Left lobe of liver (tissue), 2 donors: ENCODE data around the gene E2F1. TPM values are rescaled to one million over a fixed set of nuclear protein-coding genes. Genes with fewer than 3 reads are reported as not detected.
A peak's percentile ranks its signal among the peaks of the same experiment; 100 is the strongest.

Source experiments
- ATAC-seq: fragments of 200-7000 bp; cut with Tn5 transposase; one replicate; pipeline ENCODE4 v1.9.1; 2020; ENCODE audit warnings: mild to moderate bottlenecking, moderate library complexity
- DNase-seq: peaks from one replicate; pipeline ENCODE4 v3.0.0-alpha.2; 2020; ENCODE audit warnings: low spot score
- total RNA-seq: library from RNA; stranded (reverse); gene quantifications from one replicate; pipeline ENCODE4 v1.2.1, GENCODE V29; 2021
- donor health status: DM: no; HTN: no; CAD: no; lungs with moderate emphysema.
- donor health status: DM: no; HTN: yes; CAD: no.

The E2F1 gene, protein sequence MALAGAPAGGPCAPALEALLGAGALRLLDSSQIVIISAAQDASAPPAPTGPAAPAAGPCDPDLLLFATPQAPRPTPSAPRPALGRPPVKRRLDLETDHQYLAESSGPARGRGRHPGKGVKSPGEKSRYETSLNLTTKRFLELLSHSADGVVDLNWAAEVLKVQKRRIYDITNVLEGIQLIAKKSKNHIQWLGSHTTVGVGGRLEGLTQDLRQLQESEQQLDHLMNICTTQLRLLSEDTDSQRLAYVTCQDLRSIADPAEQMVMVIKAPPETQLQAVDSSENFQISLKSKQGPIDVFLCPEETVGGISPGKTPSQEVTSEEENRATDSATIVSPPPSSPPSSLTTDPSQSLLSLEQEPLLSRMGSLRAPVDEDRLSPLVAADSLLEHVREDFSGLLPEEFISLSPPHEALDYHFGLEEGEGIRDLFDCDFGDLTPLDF
- 0.60 TPM for total RNA-seq

DNA sequence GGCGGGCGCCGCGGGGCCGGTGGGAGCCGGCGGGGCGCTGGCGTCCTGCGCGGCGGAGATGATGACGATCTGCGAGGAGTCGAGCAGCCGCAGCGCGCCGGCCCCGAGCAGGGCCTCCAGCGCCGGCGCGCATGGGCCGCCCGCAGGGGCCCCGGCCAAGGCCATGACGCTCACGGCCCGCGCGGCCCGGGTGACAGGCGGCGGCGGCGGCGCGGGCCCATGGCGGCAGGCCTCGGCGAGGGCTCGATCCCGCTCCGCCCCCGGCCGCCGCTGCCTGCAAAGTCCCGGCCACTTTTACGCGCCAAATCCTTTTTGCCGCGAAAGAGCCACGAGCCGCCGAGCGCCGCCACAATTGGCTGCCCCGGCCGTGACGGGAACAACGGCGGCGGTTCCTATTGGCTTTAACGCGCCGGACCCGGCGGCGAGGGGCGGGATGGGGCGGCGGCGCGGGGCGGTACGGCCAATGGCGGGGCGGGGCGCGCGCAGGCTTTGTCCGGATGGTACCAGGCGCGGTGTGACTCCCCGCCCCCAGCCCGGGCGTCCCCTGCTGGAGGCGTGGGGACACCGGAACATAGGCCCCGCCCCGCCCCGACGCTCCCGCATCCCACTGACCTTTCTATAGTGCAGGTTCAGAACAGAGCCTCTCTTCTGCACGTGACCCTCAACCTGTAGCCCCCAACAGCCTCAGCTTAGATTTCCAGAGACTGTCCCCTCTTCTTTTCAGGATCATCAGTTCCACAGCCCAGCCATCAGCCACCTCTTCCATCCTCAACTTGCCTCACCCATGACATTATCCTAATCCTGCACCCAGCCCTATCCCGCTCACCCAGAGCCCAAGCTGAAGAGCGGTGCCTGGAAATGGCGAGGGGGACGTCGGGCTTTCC, at the start of gene E2F1:
E2F1 (minus strand) TSS at position 286 of the 884 bp plus-strand sequence; CDS start at position 165, 121 bp downstream.
- DNase-seq (peak; percentile 96), ATAC-seq (peak; percentile 99)

DNA sequence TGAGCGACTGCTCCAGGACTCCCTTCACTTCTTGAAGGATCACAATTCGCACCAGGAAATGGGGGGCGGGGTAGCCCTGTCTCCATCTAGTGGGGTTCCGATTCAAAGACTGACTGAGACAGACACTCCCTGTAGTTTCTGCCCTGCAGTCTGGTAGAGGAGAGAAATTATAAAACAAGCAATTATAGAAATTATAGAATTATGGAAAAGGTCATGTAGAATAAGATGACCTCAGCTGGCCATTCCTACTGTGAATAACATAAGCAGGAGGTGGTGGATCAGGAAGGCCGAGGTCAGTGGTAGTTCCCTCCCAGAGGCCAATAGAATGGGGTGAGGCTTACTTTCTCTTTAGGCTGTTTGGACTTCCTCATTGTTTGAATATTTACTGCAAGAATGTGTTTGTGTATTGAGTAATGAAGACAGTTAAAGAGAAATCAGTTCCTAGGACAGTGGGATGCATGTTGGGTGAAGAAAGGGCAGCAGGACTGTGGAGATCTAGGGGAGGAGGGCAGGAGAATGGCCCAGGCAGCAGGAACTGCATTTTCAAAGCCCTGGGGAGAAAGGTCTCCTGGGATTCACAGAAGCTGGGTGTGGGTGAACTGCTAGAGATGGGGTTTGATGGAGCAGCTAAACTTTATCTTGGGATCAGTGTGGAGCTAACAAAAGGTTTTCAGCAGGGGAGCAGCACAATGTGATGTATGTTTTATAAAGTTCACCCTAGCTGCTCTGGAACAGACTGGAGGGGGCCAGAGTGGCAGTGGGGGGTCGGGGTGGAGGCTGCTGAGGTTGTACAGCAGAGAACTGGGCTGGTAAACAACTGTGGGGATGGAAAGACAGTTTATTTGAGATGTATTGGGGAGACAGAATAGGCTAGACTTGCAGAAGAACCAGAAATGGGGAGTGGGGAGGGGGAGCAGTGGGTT, 47.7 kb upstream of the E2F1 start:
- DNase-seq (no peak), ATAC-seq (peak; percentile 17)

DNA sequence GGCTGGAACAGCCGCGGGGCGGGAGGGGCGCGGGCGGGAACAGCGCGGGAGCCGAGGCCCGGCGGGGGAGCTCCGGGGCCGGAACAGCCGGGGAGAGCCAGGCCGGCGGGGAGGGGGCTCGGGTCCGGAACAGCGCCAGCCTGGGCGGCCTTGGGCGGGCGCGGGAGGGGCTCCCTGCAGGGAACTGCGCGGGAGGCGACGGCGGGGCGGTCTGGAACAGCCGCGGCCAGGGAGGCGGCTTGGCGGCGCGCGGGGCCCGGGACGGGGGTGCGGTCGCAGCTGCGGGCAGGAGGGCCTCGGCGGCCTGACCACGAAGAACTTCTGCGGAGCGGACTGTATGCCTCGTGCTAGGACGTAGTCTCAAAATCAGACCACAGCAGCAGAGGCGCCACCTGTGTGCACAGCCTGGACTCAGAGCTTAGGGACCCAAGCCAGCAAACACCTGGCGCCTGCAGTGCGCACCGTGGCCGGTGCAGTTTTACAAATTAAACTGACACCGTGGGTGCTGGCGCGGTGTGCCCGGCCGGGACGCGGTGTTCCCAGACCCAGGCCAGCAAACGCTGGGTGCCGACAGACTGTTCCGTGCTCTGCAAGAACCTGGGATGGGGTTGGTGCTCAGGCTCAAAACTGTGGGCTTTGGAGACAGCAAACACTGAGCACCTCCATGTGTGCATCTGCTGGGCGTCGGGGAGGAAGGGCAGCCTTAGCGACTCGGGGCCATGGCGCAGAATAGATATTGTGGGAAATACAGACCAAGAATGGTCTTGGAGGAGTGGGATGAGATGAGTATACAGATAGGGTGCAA, 46.2 kb upstream of the E2F1 start:
- DNase-seq = peak; percentile 93
- ATAC-seq = peak; percentile 81

DNA sequence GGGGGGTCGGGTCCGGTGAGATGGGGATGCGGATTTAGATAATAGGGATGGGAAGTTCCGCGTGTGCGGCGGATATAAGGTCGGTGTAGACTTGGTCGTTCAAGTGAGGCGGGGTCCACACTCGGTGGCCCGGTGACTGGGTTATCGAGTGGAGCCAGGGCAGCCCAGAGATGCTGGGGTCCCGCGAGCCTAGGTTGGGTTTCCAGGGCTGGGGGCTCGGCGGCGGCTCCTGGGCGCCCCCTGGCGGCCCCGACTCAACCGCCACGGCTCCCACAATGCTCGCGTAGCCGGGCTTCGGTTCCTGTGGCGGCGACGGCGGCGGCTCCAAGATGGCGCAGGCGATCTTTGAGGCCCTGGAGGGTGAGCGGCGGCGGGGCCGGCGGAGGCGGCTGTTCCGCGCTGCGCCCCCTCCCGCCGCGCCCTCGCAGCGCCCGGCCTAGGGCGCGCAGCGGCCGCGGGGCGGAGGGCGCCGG, 45.5 kb upstream of the E2F1 start, which contains the start of gene ZNF341:
ZNF341 (plus strand) TSS at position 304 of the 473 bp plus-strand sequence; CDS start at position 330, 26 bp downstream.
- no peak for ATAC-seq

DNA sequence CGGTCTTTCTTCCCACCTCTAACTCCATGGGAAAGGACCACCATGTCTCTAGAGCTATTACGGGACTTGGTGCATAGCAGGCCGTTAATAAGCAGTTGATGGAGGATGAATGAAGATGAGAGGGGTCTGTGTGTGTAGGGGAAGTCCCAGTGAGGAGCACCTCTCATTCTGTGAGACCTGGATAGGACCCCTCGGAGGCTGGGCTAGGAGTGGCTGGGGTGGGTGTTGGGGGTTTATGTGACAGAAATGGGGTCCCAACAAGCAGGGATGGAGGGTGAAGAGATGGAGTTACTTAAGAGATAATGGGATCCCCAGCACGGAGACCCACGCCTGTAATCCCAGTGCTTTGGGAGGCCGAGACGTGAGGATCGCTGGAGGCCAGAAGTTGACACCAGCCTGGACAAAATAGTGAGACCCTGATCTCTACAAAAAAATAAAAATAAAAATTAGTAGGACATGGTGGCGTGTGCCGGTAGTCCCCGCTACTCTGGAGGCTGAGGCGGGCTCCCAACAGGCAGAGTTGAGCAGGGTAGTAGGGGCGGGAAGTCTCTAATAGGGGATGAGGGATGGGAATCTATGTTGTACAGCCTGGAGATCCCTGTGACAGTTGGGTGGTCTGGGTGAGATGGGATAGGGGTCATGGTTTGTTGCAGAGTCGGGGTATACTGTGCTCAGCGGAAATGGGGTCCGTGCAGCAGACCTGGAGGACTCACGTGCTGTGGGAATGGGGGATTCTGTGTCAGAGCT, 44.9 kb upstream of the E2F1 start:
- ATAC-seq (no peak), DNase-seq (no peak)

More for the DNA sequence above, 45.5 kb upstream of the E2F1 start, which contains the start of gene ZNF341:
- DNase-seq = peak; percentile 91

DNA sequence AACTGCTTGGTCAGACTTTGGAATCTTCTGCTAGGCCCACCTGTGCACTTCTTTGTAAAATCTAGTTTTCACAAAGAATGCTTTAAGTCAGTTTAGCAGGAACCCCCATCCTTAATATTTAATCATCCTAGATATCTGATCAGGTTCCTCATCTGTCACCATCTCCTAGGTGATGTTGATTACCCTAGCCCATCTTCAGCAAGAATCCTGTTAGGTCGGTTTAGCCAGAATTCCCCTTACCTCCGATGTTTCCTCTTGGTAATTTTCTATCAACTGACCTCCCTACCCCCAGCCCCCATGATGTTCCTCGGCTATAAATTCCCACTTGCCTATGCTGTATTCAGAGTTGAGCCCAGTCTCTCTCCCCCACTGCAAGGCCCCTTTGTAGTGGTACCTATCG, 42.9 kb upstream of the E2F1 start:
- ATAC-seq = no peak
- DNase-seq = no peak

DNA sequence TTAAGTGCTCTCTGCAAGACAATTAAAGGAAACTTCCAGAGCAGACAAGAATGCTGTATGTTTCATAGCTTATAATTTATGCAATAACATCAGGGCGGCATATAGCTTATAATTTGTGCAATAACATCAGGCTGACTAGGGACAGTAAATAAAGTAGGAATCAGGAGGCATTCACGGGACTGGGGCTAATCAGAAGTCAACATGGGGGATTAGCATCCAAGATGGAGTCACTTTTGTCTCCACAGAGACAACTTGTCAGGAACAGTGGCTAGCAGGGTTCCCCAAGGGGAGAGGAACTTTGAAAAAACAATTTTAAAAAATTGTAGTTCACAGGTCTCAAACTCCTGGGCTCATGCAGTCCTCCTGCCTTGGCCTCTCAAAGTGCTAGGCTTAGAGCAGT, 42.3 kb upstream of the E2F1 start:
- ATAC-seq (no peak), DNase-seq (no peak)

DNA sequence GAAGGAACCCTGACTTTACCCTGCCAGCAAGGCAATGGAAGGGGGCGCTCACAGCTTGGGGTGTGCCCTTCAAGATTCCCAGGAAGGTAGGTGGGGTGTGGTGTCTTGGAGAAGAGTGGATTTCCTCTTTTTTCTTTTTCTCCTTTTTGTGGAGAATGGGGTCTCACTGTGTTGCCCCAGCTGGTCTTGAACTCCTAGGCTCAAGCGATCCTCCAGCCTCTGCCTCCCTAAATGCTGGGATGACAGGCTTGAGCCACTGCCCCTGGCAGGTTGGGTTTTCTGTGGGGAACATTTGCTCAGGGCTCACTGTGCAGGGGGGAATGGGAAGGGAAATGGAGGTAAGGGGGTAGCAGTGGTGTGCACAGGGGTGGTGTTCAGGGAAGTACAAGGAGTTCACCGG, 41.6 kb upstream of the E2F1 start:
- DNase-seq (no peak), ATAC-seq (no peak)

DNA sequence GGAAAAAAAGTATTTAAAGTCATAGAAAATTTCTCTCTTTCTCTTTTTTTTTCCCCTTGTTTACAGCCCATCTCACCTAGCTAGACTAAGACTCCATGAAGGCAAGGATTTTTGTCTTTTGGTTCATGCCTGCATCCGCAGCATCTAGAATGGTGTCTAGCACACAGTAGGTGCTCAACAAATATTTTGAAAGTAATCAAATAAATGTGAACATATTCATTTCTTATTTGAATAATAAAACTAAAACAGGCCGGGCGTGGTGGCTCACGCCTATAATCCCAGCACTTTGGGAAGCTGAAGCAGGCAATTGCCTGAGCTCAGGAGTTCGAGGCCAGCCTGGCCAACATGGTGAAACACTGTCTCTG, 40.9 kb upstream of the E2F1 start:
- ATAC-seq = no peak
- no peak for DNase-seq

DNA sequence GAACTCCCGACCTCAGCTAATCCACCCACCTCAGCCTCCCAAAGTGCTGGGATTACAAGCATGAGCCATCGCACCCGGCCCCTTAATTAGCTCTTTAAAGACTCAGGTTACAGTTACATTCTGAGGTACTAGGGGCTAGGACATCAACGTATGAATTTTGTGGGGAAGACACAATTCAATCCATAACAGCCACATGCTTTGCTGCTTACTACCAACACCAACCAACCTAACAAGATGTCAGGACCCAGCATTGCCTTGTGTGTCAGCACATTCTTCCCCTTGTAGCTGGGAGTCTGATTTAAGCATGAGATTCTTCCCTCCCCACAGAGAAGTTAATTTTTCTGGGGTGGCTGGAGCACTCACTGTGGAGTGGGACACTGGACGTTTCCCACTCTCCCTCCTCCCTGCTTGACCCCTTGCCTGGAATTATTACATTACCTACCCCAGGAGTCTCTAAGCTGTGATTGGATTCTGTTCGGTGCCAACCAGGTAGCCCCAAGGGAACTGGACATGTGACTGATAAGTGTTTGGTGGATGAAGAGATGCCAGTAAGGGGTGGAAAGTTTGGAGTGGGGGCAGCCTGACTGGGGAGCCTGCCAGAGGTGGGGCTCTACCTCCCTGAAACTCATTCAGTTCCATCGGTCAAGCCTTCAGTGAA, 39.6 kb upstream of the E2F1 start:
- DNase-seq = no peak
- ATAC-seq = no peak

DNA sequence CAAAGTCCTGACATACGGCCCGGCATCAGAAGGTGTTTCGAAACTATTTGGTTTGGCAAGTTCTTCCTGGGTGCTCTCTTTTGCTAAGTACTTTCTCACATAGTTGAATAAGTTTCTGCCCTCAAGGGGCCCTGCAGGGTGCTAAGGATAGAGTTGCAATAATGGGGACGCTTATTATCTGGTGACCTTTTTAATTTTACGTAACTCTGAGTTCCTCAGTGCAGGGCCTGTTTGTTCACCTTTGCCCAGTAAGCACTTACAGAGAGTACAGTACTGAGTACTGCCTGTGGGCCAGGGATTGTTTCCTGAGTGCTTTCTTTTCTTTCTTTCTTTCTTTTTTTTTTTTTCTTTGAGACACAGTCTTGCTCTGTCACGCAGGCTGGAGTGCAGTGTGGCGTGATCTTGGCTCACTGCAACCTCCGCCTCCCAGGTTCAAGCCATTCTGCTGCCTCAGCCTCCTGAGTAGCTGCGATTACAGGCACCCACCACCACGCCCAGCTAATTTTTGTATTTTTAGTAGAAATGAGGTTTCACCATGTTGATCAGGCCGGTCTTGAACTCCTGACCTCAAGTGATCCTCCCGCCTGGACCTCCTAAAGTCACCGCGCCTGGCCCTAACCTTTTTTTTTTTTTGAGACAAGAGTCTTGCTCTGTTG, 38.4 kb upstream of the E2F1 start:
- ATAC-seq = peak; percentile 61
- peak; percentile 68 for DNase-seq

DNA sequence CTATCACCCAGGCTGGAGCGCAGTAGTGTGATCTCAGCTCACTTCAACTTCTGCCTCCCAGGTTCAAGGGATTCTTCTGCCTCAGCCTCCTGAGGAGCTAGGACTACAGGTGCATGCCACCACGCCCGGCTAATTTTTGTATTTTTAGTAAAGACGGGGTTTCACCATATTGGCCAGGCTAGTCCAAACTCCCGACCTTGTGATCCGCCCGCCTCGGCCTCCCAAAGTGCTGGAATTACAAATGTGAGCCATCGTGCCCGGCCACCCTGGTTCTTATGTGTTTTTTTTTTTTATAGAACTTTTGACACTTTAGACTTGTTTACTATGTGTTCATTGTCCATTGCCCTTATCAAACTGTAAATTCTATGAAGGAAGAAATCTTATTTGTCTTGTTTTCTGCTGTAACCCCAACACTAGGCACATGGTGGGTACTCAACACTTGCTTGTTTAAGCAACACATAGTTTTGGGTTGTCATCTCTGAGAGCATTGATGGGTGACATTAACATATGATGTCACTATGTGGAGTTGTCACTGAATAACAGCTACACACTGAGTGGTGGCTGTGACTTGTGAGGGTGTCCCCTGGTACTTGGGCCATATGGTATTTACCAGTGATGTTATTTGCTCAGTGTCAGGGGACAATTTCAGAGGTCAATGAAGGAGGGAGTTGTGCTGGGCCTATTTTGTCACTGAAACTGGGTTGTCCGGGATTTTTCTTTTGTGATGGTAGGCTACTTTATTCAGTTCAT, 35.4 kb upstream of the E2F1 start:
- no peak for ATAC-seq
- no peak for DNase-seq

DNA sequence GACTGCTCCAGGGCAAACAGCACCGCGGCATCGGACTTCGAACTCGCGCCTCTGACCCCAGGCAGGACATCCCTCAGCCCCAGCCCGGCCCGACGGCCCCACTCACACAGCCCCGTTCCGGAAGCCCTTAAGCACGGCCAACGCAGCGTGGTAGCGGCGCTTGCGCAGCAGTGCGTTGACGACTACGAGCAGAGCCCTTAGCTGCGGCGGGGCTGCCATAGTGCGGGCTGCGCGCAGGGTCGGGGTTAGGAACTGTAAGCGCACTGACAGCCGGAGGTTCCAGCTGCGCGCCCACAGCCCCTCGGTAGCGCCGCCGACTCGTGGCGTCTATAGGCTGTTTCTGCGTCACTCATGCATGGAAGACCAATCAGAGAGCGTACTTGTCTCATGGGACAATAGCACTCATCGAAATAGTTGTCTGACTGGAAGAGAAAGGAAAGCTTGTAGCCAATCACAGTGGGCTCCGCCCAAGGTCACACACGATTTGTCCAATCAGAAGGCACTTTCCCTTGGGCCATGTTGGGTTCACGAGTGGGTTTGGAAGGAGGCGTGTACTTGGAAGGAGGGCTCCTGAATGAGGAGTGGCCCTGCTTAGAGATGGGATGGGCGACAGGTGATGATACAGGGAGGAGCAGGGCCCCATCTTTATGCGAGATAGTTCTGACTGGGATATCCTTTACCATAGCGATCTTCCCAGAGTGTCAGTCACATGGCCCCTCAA, 34.0 kb upstream of the E2F1 start, which contains the start of gene PXMP4:
PXMP4 (minus strand) TSS at position 322 of the 721 bp plus-strand sequence; CDS start at position 219, 103 bp downstream.
- DNase-seq (peak; percentile 89), ATAC-seq (peak; percentile 89)

DNA sequence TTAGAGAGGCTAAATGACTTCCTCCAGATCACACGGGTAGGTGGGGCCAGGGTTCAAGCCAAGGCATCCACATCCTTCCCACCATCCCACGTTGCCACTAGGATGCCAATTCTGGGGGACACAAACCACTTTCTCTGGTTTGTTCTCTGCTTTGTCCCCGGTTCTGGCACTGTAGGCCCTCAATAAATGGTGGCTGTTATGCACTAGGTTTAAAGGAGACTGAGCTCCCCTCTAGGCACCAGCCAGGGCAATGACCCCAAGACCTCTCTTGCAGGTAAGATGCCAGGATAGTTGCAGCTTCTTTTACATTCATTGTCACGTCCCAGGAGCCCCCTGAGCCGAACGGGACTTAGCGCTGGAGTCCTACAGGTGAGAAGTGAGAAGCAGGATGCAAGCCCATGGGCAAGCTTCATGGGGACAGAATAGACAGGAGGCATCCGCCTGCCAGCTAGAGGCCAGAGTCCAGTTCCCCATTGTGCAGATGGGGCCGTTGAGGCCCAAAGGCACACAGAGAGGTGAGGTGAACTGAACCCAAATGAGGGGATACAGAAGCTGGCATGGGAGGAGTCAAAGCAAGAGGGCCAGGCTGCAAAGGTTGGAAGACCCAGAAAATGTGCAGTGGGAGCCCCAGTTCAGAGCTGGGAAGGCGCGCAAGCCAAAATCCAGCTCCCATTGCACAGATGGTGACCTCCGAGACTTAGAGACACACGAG, 33.2 kb upstream of the E2F1 start:
- DNase-seq = no peak

DNA sequence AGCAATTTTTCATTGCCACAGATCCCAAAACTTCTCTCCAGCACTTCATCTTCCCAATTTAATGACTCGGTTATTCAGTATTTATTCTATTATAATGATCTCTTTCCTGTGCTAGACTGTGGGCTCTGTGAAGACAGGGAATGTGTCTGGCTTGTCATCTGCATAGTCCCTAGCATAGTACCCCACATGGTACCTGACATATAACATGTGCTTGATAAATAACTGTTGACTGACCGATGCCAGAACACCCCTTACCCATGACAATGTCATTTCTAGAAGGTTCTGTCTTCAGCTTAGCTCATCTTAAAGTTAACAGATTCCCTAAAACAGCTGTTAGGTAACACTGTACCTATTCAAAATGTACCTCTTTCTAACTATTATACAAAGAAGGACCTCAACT, 30.3 kb upstream of the E2F1 start:
- DNase-seq (no peak), ATAC-seq (no peak)

More for the DNA sequence above, 33.2 kb upstream of the E2F1 start:
- peak; percentile 2 for ATAC-seq
